ENCODE results near the gene GRIA4. TPM values are rescaled to one million over a fixed set of nuclear protein-coding genes. Genes with fewer than 3 reads are reported as not detected.

Gene GRIA4
- total and polyA plus RNA-seq, 2 donors (not counting 1 experiment from before 2014, with no cell fraction given): not detected

DNA sequence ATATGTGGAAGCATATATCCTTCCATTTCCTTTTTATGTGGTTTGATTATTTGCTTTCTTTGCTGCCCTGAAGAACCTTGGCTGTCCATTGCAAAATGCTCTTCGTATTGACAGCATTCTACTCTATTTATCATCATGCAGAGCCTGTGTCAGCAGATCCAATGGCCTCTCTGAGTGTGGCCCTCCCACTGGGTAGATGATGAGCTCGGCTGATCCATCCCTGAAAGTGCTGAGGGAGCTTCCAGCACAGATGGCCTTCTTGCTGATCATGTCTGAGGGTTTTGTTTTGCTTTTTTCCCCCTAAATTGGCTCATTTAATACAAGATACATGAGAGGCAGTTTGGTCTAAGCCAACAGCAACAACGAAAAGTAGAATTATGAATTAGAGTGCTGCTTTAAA is 181.0 kb downstream of the GRIA4 start:
- H3K4me1 ChIP-seq (ENCODE audit: control insufficient read depth in 2 of 2, insufficient read depth in 2 of 2, low read length in 2 of 2): no peaks in the 10 kb centered on the region
- Mint-ChIP-seq H3K9me3 (ENCODE audit: insufficient read depth) (no peaks in the 10 kb centered on the region), H3K27me3 (no peaks in the 10 kb centered on the region), H3K27ac (no peak overlapping the region), H3K4me1 (no peaks in the 10 kb centered on the region), H3K4me3 (no peak overlapping the region)
- H2AFZ ChIP-seq (ENCODE audit: insufficient read depth, low read depth, low read length, poor library complexity, severe bottlenecking): no peak overlapping the region
- H3K36me3 ChIP-seq (replicated peaks in 1 of 2; ENCODE audit: control extremely low read depth in 1 of 2, control insufficient read depth in 1 of 2, extremely low read depth in 1 of 2, insufficient read depth in 2 of 2, low read length in 1 of 2): no peaks in the 10 kb centered on the region
- WGBS (ENCODE audit: insufficient coverage): 50% methylated on average over 2 of the region's 3 CpGs
- no peak overlapping the region for H3K27ac ChIP-seq (ENCODE audit: low read length in 2 of 2)
- no peak overlapping the region for H3K4me3 ChIP-seq (ENCODE audit: control extremely low read depth in 1 of 5, extremely low read depth in 1 of 5, insufficient read depth in 1 of 5, low read depth in 2 of 5, low read length in 4 of 5)
- TF ChIP-seq CTCF (IDR thresholded peaks at IDR 0.05) (no peak), EZH2 (IDR thresholded peaks at IDR 0.05; ENCODE audit: borderline replicate concordance, insufficient read depth, low read depth, low read length, poor library complexity, severe bottlenecking) (no peak)
- H4K20me1 ChIP-seq (ENCODE audit: control insufficient read depth, insufficient read depth, low read length, poor library complexity, severe bottlenecking): no peaks in the 10 kb centered on the region
- no peak overlapping the region for H3K4me2 ChIP-seq (replicated peaks; ENCODE audit: low read depth, low read length, poor library complexity, severe bottlenecking)
- no peaks in the 10 kb centered on the region for H3K79me2 ChIP-seq (ENCODE audit: control insufficient read depth, insufficient read depth, low read length)
- CTCF ChIA-PET: no interaction called here
- intact Hi-C loops (cut with micrococcal nuclease): no loop called here
- POLR2A ChIA-PET: no interaction called here
- H3K27me3 ChIP-seq (replicated peaks in 1 of 4; ENCODE audit: control extremely low read depth in 1 of 4, control insufficient read depth in 3 of 4, insufficient read depth in 4 of 4, low read length in 3 of 4): no peaks in the 10 kb centered on the region
- no peak overlapping the region for H3K9ac ChIP-seq (ENCODE audit: low read length)
- DNase-seq (no peak), ATAC-seq (ENCODE audit: low read depth) (no peak)
- H3K9me3 ChIP-seq (ENCODE audit: control extremely low read depth in 1 of 3, control insufficient read depth in 2 of 3, insufficient read depth in 1 of 3, low read length in 2 of 3): peaks cover 0 to 1% (median 0%) of the 10 kb centered on the region in 3 donors

DNA sequence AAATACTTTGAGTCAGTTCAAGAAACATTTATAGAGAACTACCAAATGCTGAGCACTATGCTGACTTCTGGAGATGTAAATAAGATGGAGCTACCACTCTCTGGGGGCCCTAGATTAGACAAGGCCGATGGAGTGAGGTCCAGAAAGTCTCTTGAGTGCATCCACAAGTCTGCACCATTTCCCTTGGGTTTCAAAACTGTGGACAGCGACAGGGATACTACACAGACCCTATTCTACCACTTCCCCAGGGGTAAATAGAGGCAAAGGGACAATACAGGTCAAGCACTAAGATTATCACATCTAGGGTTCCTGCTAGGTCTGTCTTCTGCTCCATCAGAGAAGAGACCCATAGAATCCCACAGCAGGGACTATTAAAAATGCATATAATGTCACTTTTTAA is 183.2 kb downstream of the GRIA4 start:
- ChIA-PET POLR2A (no interaction called here), CTCF (no interaction called here)
- H3K9me3 Mint-ChIP-seq (ENCODE audit: insufficient read depth): no peaks in the 10 kb centered on the region
- no peaks in the 10 kb centered on the region for H3K27me3 ChIP-seq (replicated peaks in 1 of 4; ENCODE audit: control extremely low read depth in 1 of 4, control insufficient read depth in 3 of 4, insufficient read depth in 4 of 4, low read length in 3 of 4)
- no peak for DNase-seq
- H3K4me1 Mint-ChIP-seq: no peaks in the 10 kb centered on the region
- no peaks in the 10 kb centered on the region for H3K36me3 ChIP-seq (replicated peaks in 1 of 2; ENCODE audit: control extremely low read depth in 1 of 2, control insufficient read depth in 1 of 2, extremely low read depth in 1 of 2, insufficient read depth in 2 of 2, low read length in 1 of 2)
- no peaks in the 10 kb centered on the region for H4K20me1 ChIP-seq (ENCODE audit: control insufficient read depth, insufficient read depth, low read length, poor library complexity, severe bottlenecking)
- H2AFZ ChIP-seq (ENCODE audit: insufficient read depth, low read depth, low read length, poor library complexity, severe bottlenecking): no peak overlapping the region
- H3K4me1 ChIP-seq (ENCODE audit: control insufficient read depth in 2 of 2, insufficient read depth in 2 of 2, low read length in 2 of 2): no peaks in the 10 kb centered on the region
- peaks cover 0 to 2% (median 0%) of the 10 kb centered on the region in 3 donors for H3K9me3 ChIP-seq (ENCODE audit: control extremely low read depth in 1 of 3, control insufficient read depth in 2 of 3, insufficient read depth in 1 of 3, low read length in 2 of 3)
- no peak overlapping the region for H3K27ac Mint-ChIP-seq
- ATAC-seq (ENCODE audit: low read depth): no peak
- H3K4me3 ChIP-seq (ENCODE audit: control extremely low read depth in 1 of 5, extremely low read depth in 1 of 5, insufficient read depth in 1 of 5, low read depth in 2 of 5, low read length in 4 of 5): no peak overlapping the region
- H3K9ac ChIP-seq (ENCODE audit: low read length): no peak overlapping the region
- no peak overlapping the region for H3K4me2 ChIP-seq (replicated peaks; ENCODE audit: low read depth, low read length, poor library complexity, severe bottlenecking)
- intact Hi-C loops (cut with micrococcal nuclease): no loop called here
- TF ChIP-seq CTCF (IDR thresholded peaks at IDR 0.05) (no peak), EZH2 (IDR thresholded peaks at IDR 0.05; ENCODE audit: borderline replicate concordance, insufficient read depth, low read depth, low read length, poor library complexity, severe bottlenecking) (no peak)
- WGBS (ENCODE audit: insufficient coverage): 77% methylated on average over 2 of the region's 2 CpGs
- no peak overlapping the region for H3K27ac ChIP-seq (ENCODE audit: low read length in 2 of 2)
- no peak overlapping the region for H3K4me3 Mint-ChIP-seq
- no peaks in the 10 kb centered on the region for H3K27me3 Mint-ChIP-seq
- H3K79me2 ChIP-seq (ENCODE audit: control insufficient read depth, insufficient read depth, low read length): no peaks in the 10 kb centered on the region

Measured in B cell (primary cell).